Activated T-helper 9 cell treated with anti-CD3 and anti-CD28 coated beads, Interleukin-2, amount 50 U/mL, for 16 hours (primary cell): ENCODE results near the gene SELENOO.

Experiments used
- DNase-seq: peaks from one replicate; pipeline ENCODE4 v3.0.0-alpha.2; 2020; ENCODE audit warnings: low read depth

Gene SELENOO

GRCh38 chr22:50217543-50218152 is 16.8 kb downstream of the SELENOO start:
- no peak for DNase-seq

GRCh38 chr22:50218153-50218995 is 17.6 kb downstream of the SELENOO start:
- DNase-seq, result no peak

GRCh38 chr22:50218996-50219727 is 18.4 kb downstream of the SELENOO start:
- DNase-seq, result no peak

GRCh38 chr22:50219800-50220602 is 19.2 kb downstream of the SELENOO start:
- DNase-seq, result no peak

- no peak for DNase-seq
Observed at GRCh38 chr22:50220603-50221409, 20.0 kb downstream of the SELENOO start.

GRCh38 chr22:50221410-50222300 is 20.8 kb downstream of the SELENOO start:
- no peak for DNase-seq

- DNase-seq, result no peak
Observed at GRCh38 chr22:50222508-50222907, 21.7 kb downstream of the SELENOO start.

GRCh38 chr22:50224071-50224470 is 23.3 kb downstream of the SELENOO start:
- DNase-seq, result no peak

- no peak for DNase-seq
Observed at GRCh38 chr22:50225200-50225969, 24.6 kb downstream of the SELENOO start.

GRCh38 chr22:50226063-50226874 is 25.5 kb downstream of the SELENOO start:
- no peak for DNase-seq

GRCh38 chr22:50226875-50227165 is 26.0 kb downstream of the SELENOO start:
- no peak for DNase-seq

GRCh38 chr22:50227579-50228215 is 26.9 kb downstream of the SELENOO start:
- no peak for DNase-seq

GRCh38 chr22:50228366-50228765 is 27.6 kb downstream of the SELENOO start:
- DNase-seq, result no peak

- no peak for DNase-seq
Observed at GRCh38 chr22:50229370-50229769, 28.6 kb downstream of the SELENOO start.

GRCh38 chr22:50232481-50233151 is 31.8 kb downstream of the SELENOO start:
- no peak for DNase-seq

GRCh38 chr22:50233223-50233622 is 32.4 kb downstream of the SELENOO start:
- DNase-seq, result no peak

- no peak for DNase-seq
Observed at GRCh38 chr22:50236731-50237409, 36.1 kb downstream of the SELENOO start.
